Peyer's patch (tissue), 4 donors: ENCODE results near the gene NOP53.
"Not testable (repeated sequence)": the region's sequence is repeated elsewhere in the genome, so short reads cannot be mapped to it uniquely, and the experiment has no call there.

ENCODE experiments used
- CTCF ChIP-seq, 6 experiments: fragments of 450-650 bp in 4 of 6; fragments of 200-600 bp in 2 of 6; sonication (generic) in 1 of 6; IDR thresholded peaks; one replicate each; pipeline ENCODE4 v1.5.1; 2017 to 2019; ENCODE audit warnings: antibody characterized with exemption in 6 of 6, mild to moderate bottlenecking in 3 of 6, moderate library complexity in 1 of 6
- POLR2A ChIP-seq, 2 donors: fragments of 450-650 bp; IDR thresholded peaks; one replicate each; pipeline ENCODE4 v1.5.1; 2017; ENCODE audit warnings: antibody characterized with exemption in 2 of 2, mild to moderate bottlenecking in 2 of 2, moderate library complexity in 2 of 2

GRCh38 chr19:47804451-47804850 lies 59.1 kb downstream of the NOP53 start, which contains the start of gene TPRX1:
- TF ChIP-seq CTCF, POLR2A (IDR thresholded peaks at IDR 0.05): not testable (repeated sequence)
